Activated naive CD4-positive, alpha-beta T cell treated with anti-CD3 and anti-CD28 coated beads, Interleukin-2, amount 50 U/mL, for 24 hours (primary cell): ENCODE data around the gene EIF4E.
"Not testable (repeated sequence)": the region's sequence is repeated elsewhere in the genome, so short reads cannot be mapped to it uniquely, and the experiment has no call there.

ENCODE experiments used
- H3K27ac Mint-ChIP-seq: one replicate; pipeline ENCODE4 v1.8.0; 2021; ENCODE audit warnings: mild to moderate bottlenecking, mixed read lengths
- H3K27me3 Mint-ChIP-seq: one replicate; pipeline ENCODE4 v1.8.0; 2021; ENCODE audit warnings: mixed read lengths
- H3K36me3 Mint-ChIP-seq: one replicate; pipeline ENCODE4 v1.8.0; 2021; ENCODE audit warnings: mixed read lengths
- H3K4me1 Mint-ChIP-seq: one replicate; pipeline ENCODE4 v1.8.0; 2021; ENCODE audit warnings: mixed read lengths
- H3K4me3 Mint-ChIP-seq: one replicate; pipeline ENCODE4 v1.8.0; 2021; ENCODE audit warnings: mild to moderate bottlenecking, mixed read lengths
- H3K9me3 Mint-ChIP-seq: one replicate; pipeline ENCODE4 v1.8.0; 2021; ENCODE audit warnings: mixed read lengths

EIF4E gene

GRCh38 chr4:98908182-98908581 is 20.8 kb downstream of the EIF4E start:
- peaks cover 72% of the 10 kb centered on the region for H3K4me1 Mint-ChIP-seq

GRCh38 chr4:98905839-98906238 is 23.1 kb downstream of the EIF4E start:
- Mint-ChIP-seq H3K4me1 (peaks cover 87% of the 10 kb centered on the region), H3K36me3 (peaks cover 22% of the 10 kb centered on the region), H3K4me3 (no peak overlapping the region), H3K27ac (no peak overlapping the region), H3K27me3 (no peaks in the 10 kb centered on the region), H3K9me3 (peaks cover 3% of the 10 kb centered on the region)

More at GRCh38 chr4:98908182-98908581, 20.8 kb downstream of the EIF4E start:
- Mint-ChIP-seq H3K36me3 (peaks cover 12% of the 10 kb centered on the region), H3K4me3 (no peak overlapping the region), H3K27me3 (no peaks in the 10 kb centered on the region), H3K27ac (no peak overlapping the region), H3K9me3 (no peaks in the 10 kb centered on the region)

GRCh38 chr4:98905297-98905696 is 23.6 kb downstream of the EIF4E start:
- peak overlapping the region; percentile 52 for H3K27ac Mint-ChIP-seq
- H3K27me3 Mint-ChIP-seq, result no peaks in the 10 kb centered on the region
- peaks cover 88% of the 10 kb centered on the region for H3K4me1 Mint-ChIP-seq
- H3K4me3 Mint-ChIP-seq, result no peak overlapping the region
- peaks cover 24% of the 10 kb centered on the region for H3K36me3 Mint-ChIP-seq
- peaks cover 3% of the 10 kb centered on the region for H3K9me3 Mint-ChIP-seq

- H3K4me1 Mint-ChIP-seq, result peaks cover 86% of the 10 kb centered on the region
- peaks cover 3% of the 10 kb centered on the region for H3K9me3 Mint-ChIP-seq
- peaks cover 25% of the 10 kb centered on the region for H3K36me3 Mint-ChIP-seq
- H3K27me3 Mint-ChIP-seq, result no peaks in the 10 kb centered on the region
- H3K4me3 Mint-ChIP-seq, result no peak overlapping the region
- no peak overlapping the region for H3K27ac Mint-ChIP-seq
These were observed 25.0 kb downstream of the EIF4E start for GRCh38 chr4:98903963-98904362.

GRCh38 chr4:98903561-98903960 is 25.4 kb downstream of the EIF4E start:
- Mint-ChIP-seq H3K36me3 (peaks cover 26% of the 10 kb centered on the region), H3K9me3 (peaks cover 3% of the 10 kb centered on the region), H3K27ac (no peak overlapping the region), H3K27me3 (no peaks in the 10 kb centered on the region), H3K4me1 (peaks cover 83% of the 10 kb centered on the region), H3K4me3 (no peak overlapping the region)

GRCh38 chr4:98899277-98899676 is 29.7 kb downstream of the EIF4E start:
- no peaks in the 10 kb centered on the region for H3K27me3 Mint-ChIP-seq
- peaks cover 3% of the 10 kb centered on the region for H3K9me3 Mint-ChIP-seq
- H3K36me3 Mint-ChIP-seq, result peaks cover 31% of the 10 kb centered on the region
- no peak overlapping the region for H3K4me3 Mint-ChIP-seq
- peaks cover 58% of the 10 kb centered on the region for H3K4me1 Mint-ChIP-seq
- peak overlapping the region; percentile 51 for H3K27ac Mint-ChIP-seq

GRCh38 chr4:98891478-98892337 is 37.2 kb downstream of the EIF4E start:
- Mint-ChIP-seq H3K27ac (peak overlapping the region; percentile 65), H3K9me3 (no peaks in the 10 kb centered on the region), H3K36me3 (peaks cover 40% of the 10 kb centered on the region), H3K27me3 (no peaks in the 10 kb centered on the region), H3K4me1 (peaks cover 42% of the 10 kb centered on the region), H3K4me3 (no peak overlapping the region)

GRCh38 chr4:98890702-98891455 is 38.1 kb downstream of the EIF4E start:
- Mint-ChIP-seq H3K27me3 (no peaks in the 10 kb centered on the region), H3K27ac (peak overlapping the region; percentile 14), H3K4me3 (no peak overlapping the region), H3K4me1 (peaks cover 44% of the 10 kb centered on the region), H3K36me3 (peaks cover 38% of the 10 kb centered on the region), H3K9me3 (no peaks in the 10 kb centered on the region)

- H3K36me3 Mint-ChIP-seq, result peaks cover 26% of the 10 kb centered on the region
- no peaks in the 10 kb centered on the region for H3K27me3 Mint-ChIP-seq
- no peaks in the 10 kb centered on the region for H3K9me3 Mint-ChIP-seq
- H3K27ac Mint-ChIP-seq, result peak overlapping the region; percentile 65
- H3K4me3 Mint-ChIP-seq, result no peak overlapping the region
- peaks cover 24% of the 10 kb centered on the region for H3K4me1 Mint-ChIP-seq
These were observed 41.8 kb downstream of the EIF4E start for GRCh38 chr4:98887145-98887544.

GRCh38 chr4:98886382-98886781 is 42.6 kb downstream of the EIF4E start:
- H3K4me3 Mint-ChIP-seq, H3K9me3 Mint-ChIP-seq, H3K27ac Mint-ChIP-seq, H3K27me3 Mint-ChIP-seq: not testable (repeated sequence)
- H3K4me1 Mint-ChIP-seq, result peaks cover 19% of the 10 kb centered on the region
- peaks cover 27% of the 10 kb centered on the region for H3K36me3 Mint-ChIP-seq

- not testable (repeated sequence) for H3K27me3 Mint-ChIP-seq, H3K4me1 Mint-ChIP-seq, H3K9me3 Mint-ChIP-seq, H3K27ac Mint-ChIP-seq, H3K4me3 Mint-ChIP-seq
- peaks cover 12% of the 10 kb centered on the region for H3K36me3 Mint-ChIP-seq
These were observed 48.0 kb downstream of the EIF4E start for GRCh38 chr4:98880884-98881283.

- H3K27ac Mint-ChIP-seq, result peak overlapping the region; percentile 56
- no peaks in the 10 kb centered on the region for H3K9me3 Mint-ChIP-seq
- H3K4me1 Mint-ChIP-seq, result peaks cover 4% of the 10 kb centered on the region
- H3K36me3 Mint-ChIP-seq, result peaks cover 9% of the 10 kb centered on the region
- H3K27me3 Mint-ChIP-seq, result no peaks in the 10 kb centered on the region
- H3K4me3 Mint-ChIP-seq, result no peak overlapping the region
These were observed 49.4 kb downstream of the EIF4E start for GRCh38 chr4:98879515-98879914.

- Mint-ChIP-seq H3K36me3 (peaks cover 2% of the 10 kb centered on the region), H3K27me3 (no peaks in the 10 kb centered on the region), H3K9me3 (no peaks in the 10 kb centered on the region), H3K4me1 (peaks cover 9% of the 10 kb centered on the region), H3K4me3 (no peak overlapping the region), H3K27ac (no peak overlapping the region)
These were observed 55.9 kb downstream of the EIF4E start for GRCh38 chr4:98873059-98873458.

GRCh38 chr4:98872120-98872906 is 56.6 kb downstream of the EIF4E start:
- not testable (repeated sequence) for H3K4me1 Mint-ChIP-seq, H3K27ac Mint-ChIP-seq, H3K27me3 Mint-ChIP-seq, H3K36me3 Mint-ChIP-seq, H3K9me3 Mint-ChIP-seq, H3K4me3 Mint-ChIP-seq

GRCh38 chr4:98867648-98868047 is 61.3 kb downstream of the EIF4E start:
- Mint-ChIP-seq H3K4me1 (peaks cover 2% of the 10 kb centered on the region), H3K9me3 (no peaks in the 10 kb centered on the region), H3K36me3 (peaks cover 2% of the 10 kb centered on the region), H3K4me3 (no peak overlapping the region), H3K27ac (no peak overlapping the region), H3K27me3 (no peaks in the 10 kb centered on the region)
